Sigmoid colon (tissue), 7 donors: ENCODE results near the gene CSNK1D. TPM values are rescaled to one million over a fixed set of nuclear protein-coding genes. Genes with fewer than 3 reads are reported as not detected.

Experiments used
- DNase-seq: peaks from one replicate; pipeline ENCODE4 v3.0.0-alpha.2; 2019
- H3K27ac ChIP-seq, 4 donors: fragments of 200-600 bp; sonication (generic); one replicate each; pipeline ENCODE4 v1.5.1; 2016 to 2019; ENCODE audit warnings: mild to moderate bottlenecking in 1 of 4
- H3K27me3 ChIP-seq, 3 donors: fragments of 200-600 bp; sonication (generic); one replicate each; pipeline ENCODE4 v1.5.1; 2019; ENCODE audit warnings: mild to moderate bottlenecking in 1 of 3
- H3K36me3 ChIP-seq, 4 donors: fragments of 200-600 bp; sonication (generic); one replicate each; pipeline ENCODE4 v1.5.1; 2016 to 2019
- H3K4me1 ChIP-seq, 4 donors: fragments of 200-600 bp; sonication (generic); one replicate each; pipeline ENCODE4 v1.5.1; 2017 to 2019
- H3K4me3 ChIP-seq, 4 donors: fragments of 200-600 bp; sonication (generic); one replicate each; pipeline ENCODE4 v1.5.1; 2017 to 2019; ENCODE audit warnings: mild to moderate bottlenecking in 2 of 4, moderate library complexity in 1 of 4
- H3K9me3 ChIP-seq, 4 donors: fragments of 200-600 bp in 3 of 4; sonication (generic) in 3 of 4; one replicate each; pipeline versions ENCODE4 v1.5.1 to v1.6.1; 2013 to 2019
- CTCF ChIP-seq, 4 experiments: fragments of 450-650 bp in 3 of 4; fragments of 200-600 bp in 1 of 4; IDR thresholded peaks; one replicate each; pipeline ENCODE4 v1.5.1; 2016 to 2019; ENCODE audit warnings: antibody characterized with exemption in 4 of 4, mild to moderate bottlenecking in 3 of 4, moderate library complexity in 2 of 4
- EP300 ChIP-seq, 4 donors: sonication (generic); formaldehyde crosslinking; IDR thresholded peaks; one replicate each; pipeline ENCODE4 v1.6.1; 2017; ENCODE audit warnings: antibody characterized with exemption in 4 of 4
- POLR2A ChIP-seq, 2 donors: fragments of 450-650 bp; IDR thresholded peaks; one replicate each; pipeline ENCODE4 v1.6.1; 2016; ENCODE audit warnings: antibody characterized with exemption in 2 of 2, mild to moderate bottlenecking in 2 of 2, moderate library complexity in 2 of 2
- POLR2AphosphoS5 ChIP-seq, 4 donors: sonication (generic); formaldehyde crosslinking; IDR thresholded peaks; one replicate each; pipeline ENCODE4 v1.6.1; 2017; ENCODE audit warnings: antibody characterized with exemption in 4 of 4
- WGBS, 2 donors: extraction: QIAGEN DNeasy Blood & Tissue Kit; methylation state at CpG; one replicate each; pipeline ENCODE4 v1.1.7; 2013; 5-methylcytosine and 5-hydroxymethylcytosine counted together
- intact Hi-C: fragments of 100-400 bp; cut with DNase I; formaldehyde crosslinking; loops from one replicate; pipeline ENCODE4 v1.15.1; 2023
- polyA plus RNA-seq, 3 donors: library from polyadenylated mRNA; stranded (reverse); fragments of 200-250 nt; gene quantifications; one replicate each; pipeline ENCODE4 v1.2.3, GENCODE V29; 2013
- total RNA-seq, 4 donors: library from RNA; depleted of rRNA; stranded (reverse); fragments of >200 nt; gene quantifications; one replicate each; pipeline ENCODE4 v1.1.0, GENCODE V29; 2016
- donor health status: healthy with polysubstance abuse.
- donor health status: Bipolar disorder and iron deficiency.
- donor health status: healthy.

CSNK1D gene
- total and polyA plus RNA-seq, 7 donors = 45.1 to 142 (median 55.9) TPM

GRCh38 chr17:82272495-82273326, 789 bp downstream of the CSNK1D start:
- Histone ChIP-seq H3K27ac (peak overlapping the region; percentile 97 to 100 (median 98)), H3K36me3 (peaks cover 0 to 20% (median 2%) of the 10 kb centered on the region in 4 donors), H3K4me3 (peak overlapping the region; percentile 77 to 99 (median 93)), H3K4me1 (peaks cover 0 to 66% (median 63%) of the 10 kb centered on the region in 4 donors), H3K27me3 (no peaks in the 10 kb centered on the region), H3K9me3 (no peaks in the 10 kb centered on the region)
- WGBS, 2 donors = 1% methylated on average over 54 to 57 of the region's 57 CpGs
- TF ChIP-seq EP300 (IDR thresholded peaks at IDR 0.05) = no peak
- TF ChIP-seq POLR2AphosphoS5 (IDR thresholded peaks at IDR 0.05) = no peak
- TF ChIP-seq CTCF (IDR thresholded peaks at IDR 0.05) = no peak
- no peak for TF ChIP-seq POLR2A (IDR thresholded peaks at IDR 0.05)
- intact Hi-C loops = loop anchor here (2.0 kb wide), 2 partner anchors 20 to 32 kb away; no protein-coding TSS in a partner anchor
- no peak for DNase-seq

GRCh38 chr17:82271401-82271800, 2.1 kb downstream of the CSNK1D start:
- peaks cover 0 to 20% (median 2%) of the 10 kb centered on the region in 4 donors for H3K36me3 ChIP-seq
- H3K27me3 ChIP-seq = no peaks in the 10 kb centered on the region
- TF ChIP-seq CTCF (IDR thresholded peaks at IDR 0.05) = no peak
- no peak for TF ChIP-seq POLR2AphosphoS5 (IDR thresholded peaks at IDR 0.05)
- TF ChIP-seq EP300 (IDR thresholded peaks at IDR 0.05) = no peak
- no peak for TF ChIP-seq POLR2A (IDR thresholded peaks at IDR 0.05)
- peaks cover 0 to 79% (median 75%) of the 10 kb centered on the region in 4 donors for H3K4me1 ChIP-seq
- H3K9me3 ChIP-seq = no peaks in the 10 kb centered on the region
- peak overlapping the region in 1 of 4 donors; percentile 13 for H3K4me3 ChIP-seq
- no peak for DNase-seq
- H3K27ac ChIP-seq = peak overlapping the region; percentile 89 to 100 (median 98)
- intact Hi-C loops = no loop called here
- 85 to 87% methylated on average over 6 of the region's 6 CpGs for WGBS, 2 donors

- H3K36me3 ChIP-seq = peaks cover under 1 to 28% (median 2%) of the 10 kb centered on the region in 4 donors
- H3K27me3 ChIP-seq = no peaks in the 10 kb centered on the region
- no peak overlapping the region for H3K4me3 ChIP-seq
- no peaks in the 10 kb centered on the region for H3K9me3 ChIP-seq
- intact Hi-C loops = no loop called here
- TF ChIP-seq POLR2AphosphoS5 (IDR thresholded peaks at IDR 0.05) (no peak), EP300 (IDR thresholded peaks at IDR 0.05) (no peak), POLR2A (IDR thresholded peaks at IDR 0.05) (no peak), CTCF (IDR thresholded peaks at IDR 0.05) (no peak)
- 88% methylated on average over 12 of the region's 12 CpGs for WGBS, 2 donors
- DNase-seq = no peak
- H3K4me1 ChIP-seq = peaks cover 0 to 86% (median 83%) of the 10 kb centered on the region in 4 donors
- H3K27ac ChIP-seq = peak overlapping the region; percentile 89 to 100 (median 98)
Measured at GRCh38 chr17:82270651-82271050, 2.8 kb downstream of the CSNK1D start.

GRCh38 chr17:82269882-82270500, 3.5 kb downstream of the CSNK1D start:
- H3K27me3 ChIP-seq = no peaks in the 10 kb centered on the region
- no peak overlapping the region for H3K4me3 ChIP-seq
- peaks cover 5 to 34% (median 8%) of the 10 kb centered on the region in 4 donors for H3K36me3 ChIP-seq
- peak overlapping the region; percentile 89 to 100 (median 98) for H3K27ac ChIP-seq
- TF ChIP-seq POLR2A (IDR thresholded peaks at IDR 0.05) (no peak), CTCF (IDR thresholded peaks at IDR 0.05) (no peak), POLR2AphosphoS5 (IDR thresholded peaks at IDR 0.05) (no peak), EP300 (IDR thresholded peaks at IDR 0.05) (no peak)
- H3K4me1 ChIP-seq = peaks cover 0 to 86% (median 83%) of the 10 kb centered on the region in 4 donors
- intact Hi-C loops = no loop called here
- 62 to 74% methylated on average over 13 of the region's 13 CpGs for WGBS, 2 donors
- no peaks in the 10 kb centered on the region for H3K9me3 ChIP-seq
- no peak for DNase-seq
